ENCODE results near the gene REL.

The REL gene

DNA sequence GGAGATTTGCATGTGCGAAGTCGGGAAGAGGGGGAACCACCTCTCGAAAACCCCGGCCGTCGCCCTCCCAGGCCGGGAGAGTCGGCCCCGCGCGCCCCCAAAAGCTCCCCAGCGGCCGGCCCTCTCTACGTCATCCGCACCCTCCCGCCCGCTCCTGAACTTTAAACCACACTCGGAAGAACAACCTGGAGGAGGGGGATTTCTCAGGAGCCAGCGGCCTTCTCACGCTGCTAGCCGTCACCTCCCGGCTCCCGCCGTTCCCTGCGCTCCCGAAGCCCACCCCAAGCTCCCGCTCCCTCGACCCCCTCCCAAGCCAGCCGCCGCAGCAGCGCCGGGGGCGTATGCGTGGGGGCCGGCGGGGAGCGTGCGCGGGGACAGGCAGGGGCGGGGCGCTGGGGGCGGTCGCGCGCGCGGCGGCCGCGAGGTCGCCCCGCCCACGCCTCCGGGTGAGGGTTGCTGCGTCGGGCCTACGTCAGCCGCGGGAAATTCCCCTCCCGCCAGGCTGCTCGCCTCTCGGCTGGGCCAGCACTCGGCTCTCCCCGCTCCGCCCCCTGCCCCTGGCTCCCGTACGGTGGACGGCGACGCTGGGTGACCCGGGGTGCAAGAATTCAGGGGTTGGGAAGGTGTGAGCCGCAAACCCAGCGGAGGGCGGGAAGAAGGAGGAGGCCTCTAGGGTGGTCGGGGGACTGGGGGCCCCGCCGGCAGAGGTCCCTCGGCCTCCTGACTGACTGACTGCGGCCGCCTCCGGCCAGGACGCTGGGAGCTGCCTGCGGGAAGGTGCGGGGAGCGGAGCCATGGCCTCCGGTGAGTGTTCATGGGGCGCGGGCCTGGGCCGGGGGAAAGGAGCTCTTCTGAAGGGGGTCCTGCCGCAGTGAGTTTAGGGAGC is at the start of gene REL:
REL (plus strand) TSS at position 528 of the 886 bp plus-strand sequence; CDS start at position 795, 267 bp downstream.
- peak within 1 kb of the TSS; percentile 93 for H3K27ac ChIP-seq
- ChIA-PET CTCF (interaction anchor here (0.6 to 0.9 kb wide), 3 partner anchors 31 to 174 kb away, joined by 3 to 6 read pairs (median 3); no protein-coding TSS in a partner anchor), POLR2A (ENCODE audit: low non-redundant PET) (interaction anchor here (0.6 kb wide), 1 partner anchor 998 kb away, joined by 6 read pairs; no protein-coding TSS in a partner anchor)
- peak; percentile 85 for DNase-seq (ENCODE audit: low spot score)
- TF ChIP-seq CTCF (conservative IDR thresholded peaks at IDR 0.05; ENCODE audit: low read depth): no peak

GRCh38 chr2:60831921-60832320 is 49.5 kb upstream of the REL start:
- CTCF ChIA-PET: no interaction called here
- DNase-seq (ENCODE audit: low spot score): no peak
- POLR2A ChIA-PET (ENCODE audit: low non-redundant PET): no interaction called here

DNA sequence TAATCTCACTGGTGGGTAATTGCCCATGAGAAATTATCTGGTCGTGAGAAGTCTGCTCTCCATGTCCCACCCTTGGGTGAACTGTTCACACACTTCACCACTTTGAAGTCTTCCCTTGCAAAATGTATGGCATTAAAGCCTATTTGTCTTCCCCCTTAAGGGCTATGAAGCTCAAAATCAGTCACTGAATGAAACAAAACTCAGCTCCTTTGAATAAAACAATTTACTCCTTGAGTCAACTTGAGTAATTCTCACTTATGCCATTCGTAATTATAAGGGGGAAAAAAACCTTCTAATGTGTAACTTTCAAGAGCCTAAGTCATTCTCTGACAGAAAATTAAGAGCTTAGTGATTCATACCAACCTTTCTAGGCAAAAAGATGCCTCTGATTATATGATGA is 48.8 kb upstream of the REL start:
- no peak for DNase-seq (ENCODE audit: low spot score)
- ChIA-PET POLR2A (ENCODE audit: low non-redundant PET) (no interaction called here), CTCF (interaction anchor here (0.6 kb wide), 2 partner anchors 47 to 61 kb away, joined by 3 read pairs; no protein-coding TSS in a partner anchor)
- TF ChIP-seq CTCF (conservative IDR thresholded peaks at IDR 0.05; ENCODE audit: low read depth): no peak
- H3K27ac ChIP-seq: no peak overlapping the region

More at GRCh38 chr2:60831921-60832320, 49.5 kb upstream of the REL start:
- H3K27ac ChIP-seq: no peak overlapping the region
- TF ChIP-seq CTCF (conservative IDR thresholded peaks at IDR 0.05; ENCODE audit: low read depth): no peak

DNA sequence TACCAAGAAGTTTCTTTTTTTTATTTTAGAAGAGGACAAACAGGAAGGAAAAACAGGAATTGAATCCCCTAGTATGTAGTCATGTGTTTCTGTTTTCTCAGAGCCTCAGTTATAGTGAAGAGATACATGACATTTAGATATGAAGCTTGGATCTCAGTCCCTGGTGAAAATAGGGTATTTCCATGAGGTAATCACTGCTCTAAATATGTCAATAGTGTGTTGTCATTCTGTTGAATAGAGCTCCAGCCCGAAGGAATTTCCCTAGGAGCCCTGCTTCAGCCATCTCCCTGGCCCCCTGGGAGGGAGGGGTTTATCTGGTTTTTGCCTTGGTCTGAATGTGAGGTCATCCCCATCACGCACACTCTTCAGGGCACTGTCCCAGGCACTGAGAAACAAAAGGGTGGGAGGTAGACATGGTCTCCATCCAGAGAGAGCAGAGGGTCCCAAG is 47.1 kb upstream of the REL start:
- POLR2A ChIA-PET (ENCODE audit: low non-redundant PET): no interaction called here

GRCh38 chr2:60836491-60836890 is 44.9 kb upstream of the REL start:
- no peak for TF ChIP-seq CTCF (conservative IDR thresholded peaks at IDR 0.05; ENCODE audit: low read depth)
- ChIA-PET POLR2A (ENCODE audit: low non-redundant PET) (interaction anchor here (0.6 kb wide), 1 partner anchor 33 kb away, joined by 4 read pairs; no protein-coding TSS in a partner anchor), CTCF (no interaction called here)
- no peak for DNase-seq (ENCODE audit: low spot score)
- no peak overlapping the region for H3K27ac ChIP-seq

More for the DNA sequence above, 47.1 kb upstream of the REL start:
- TF ChIP-seq CTCF (conservative IDR thresholded peaks at IDR 0.05; ENCODE audit: low read depth): no peak
- no peak for DNase-seq (ENCODE audit: low spot score)
- CTCF ChIA-PET: interaction anchor here (0.6 kb wide), 2 partner anchors 12 to 195 kb away, joined by 3 to 5 read pairs; no protein-coding TSS in a partner anchor
- H3K27ac ChIP-seq: no peak overlapping the region

- POLR2A ChIA-PET (ENCODE audit: low non-redundant PET): no interaction called here
- DNase-seq (ENCODE audit: low spot score): no peak
- TF ChIP-seq CTCF (conservative IDR thresholded peaks at IDR 0.05; ENCODE audit: low read depth): no peak
- no peak overlapping the region for H3K27ac ChIP-seq
- CTCF ChIA-PET: no interaction called here
Measured at GRCh38 chr2:60837123-60837522, 44.3 kb upstream of the REL start.

All from RWPE1 (cell line).